SU-DHL-6 (cell line): ENCODE results near the gene APLP1.

Experiments used
- H2AFZ ChIP-seq: fragments of 200-600 bp; sonication (generic); 2 replicates; pipeline ENCODE4 v1.6.1; 2014; ENCODE audit warnings: low read depth, mild to moderate bottlenecking, moderate library complexity, mixed read lengths, antibody characterized with exemption, low read length; ENCODE audit not compliant: severe bottlenecking
- H3F3A ChIP-seq: fragments of 200-600 bp; shearing (Covaris generic); 2 replicates; pipeline ENCODE4 v1.6.0; 2016; ENCODE audit warnings: antibody characterized with exemption, mild to moderate bottlenecking; ENCODE audit not compliant: insufficient read depth
- H3K27ac ChIP-seq: fragments of 200-600 bp; sonication (generic); 2 replicates; pipeline ENCODE4 v1.5.1; 2016; ENCODE audit warnings: low read depth, mild to moderate bottlenecking, low read length, moderate library complexity, mixed read lengths
- H3K27me3 ChIP-seq: fragments of 200-600 bp; sonication (generic), shearing (Covaris generic); 2 replicates; pipeline ENCODE4 v1.6.0; 2014; ENCODE audit warnings: mild to moderate bottlenecking, low read length
- H3K36me3 ChIP-seq: fragments of 200-600 bp; sonication (generic); 2 replicates; pipeline ENCODE4 v1.6.1; 2014; ENCODE audit warnings: mild to moderate bottlenecking, low read length, mixed read lengths
- H3K4me2 ChIP-seq: fragments of 300-600, 200-600 bp; shearing (Covaris generic), sonication (generic); 2 replicates; pipeline ENCODE4 v1.6.0; 2014; ENCODE audit warnings: low read length, low read depth, mild to moderate bottlenecking; ENCODE audit not compliant: poor library complexity, severe bottlenecking
- H3K4me3 ChIP-seq: fragments of 200-600 bp; sonication (generic); 2 replicates; pipeline ENCODE4 v1.5.1; 2014; ENCODE audit warnings: antibody characterized with exemption, low read length, mild to moderate bottlenecking, mixed read lengths; ENCODE audit not compliant: insufficient read depth, poor library complexity, severe bottlenecking
- H3K79me2 ChIP-seq: fragments of 200-600 bp; sonication (generic); 2 replicates; pipeline ENCODE4 v1.6.1; 2014; ENCODE audit warnings: mild to moderate bottlenecking, low read length, moderate library complexity; ENCODE audit not compliant: insufficient read depth
- H3K9ac ChIP-seq: fragments of 200-600 bp; sonication (generic); 2 replicates; pipeline ENCODE4 v1.7.0; 2014; ENCODE audit warnings: mild to moderate bottlenecking, low read length
- H3K9me2 ChIP-seq: fragments of 200-600 bp; sonication (generic); replicated peaks from 2 replicates; pipeline ENCODE4 v1.6.1; 2014; ENCODE audit warnings: low read length; ENCODE audit not compliant: insufficient read depth
- H3K9me3 ChIP-seq: fragments of 200-600 bp; sonication (generic); 2 replicates; pipeline ENCODE4 v1.6.1; 2014; ENCODE audit warnings: low read length, mixed read lengths; ENCODE audit not compliant: insufficient read depth
- H4K20me1 ChIP-seq: fragments of 200-600 bp; sonication (generic); 2 replicates; pipeline ENCODE4 v1.6.1; 2014; ENCODE audit warnings: low read depth, mild to moderate bottlenecking, antibody characterized with exemption, low read length, moderate library complexity, mixed read lengths
- EZH2phosphoT487 ChIP-seq: fragments of 200-600 bp; sonication (generic), shearing (Covaris generic); conservative IDR thresholded peaks from 2 replicates; pipeline ENCODE4 v1.6.1; 2018; ENCODE audit warnings: mild to moderate bottlenecking, antibody characterized with exemption, low read length, moderate library complexity, mixed read lengths
- TF ChIP-seq, protein P1 (sequence below): fragments of 200-600 bp; sonication (generic); IDR thresholded peaks from one replicate; pipeline ENCODE4 v1.5.1; 2017; ENCODE audit warnings: antibody characterized with exemption, mild to moderate bottlenecking, low read length, moderate library complexity; ENCODE audit not compliant: insufficient read depth, poor library complexity, severe bottlenecking

The APLP1 gene

GRCh38 chr19:35896643-35897040 is 28.3 kb downstream of the APLP1 start:
- Histone ChIP-seq H3K79me2 (peaks cover 19% of the 10 kb centered on the region), H3K9me3 (no peaks in the 10 kb centered on the region), H3K27ac (no peak overlapping the region), H3K36me3 (peaks cover 19% of the 10 kb centered on the region), H3K27me3 (no peaks in the 10 kb centered on the region), H3F3A (peaks cover 18% of the 10 kb centered on the region), H3K4me2 (no peak overlapping the region), H3K4me3 (no peak overlapping the region), H3K9me2 (no peaks in the 10 kb centered on the region), H2AFZ (no peak overlapping the region), H3K9ac (no peak overlapping the region), H4K20me1 (no peaks in the 10 kb centered on the region)
- TF ChIP-seq, protein P1, sequence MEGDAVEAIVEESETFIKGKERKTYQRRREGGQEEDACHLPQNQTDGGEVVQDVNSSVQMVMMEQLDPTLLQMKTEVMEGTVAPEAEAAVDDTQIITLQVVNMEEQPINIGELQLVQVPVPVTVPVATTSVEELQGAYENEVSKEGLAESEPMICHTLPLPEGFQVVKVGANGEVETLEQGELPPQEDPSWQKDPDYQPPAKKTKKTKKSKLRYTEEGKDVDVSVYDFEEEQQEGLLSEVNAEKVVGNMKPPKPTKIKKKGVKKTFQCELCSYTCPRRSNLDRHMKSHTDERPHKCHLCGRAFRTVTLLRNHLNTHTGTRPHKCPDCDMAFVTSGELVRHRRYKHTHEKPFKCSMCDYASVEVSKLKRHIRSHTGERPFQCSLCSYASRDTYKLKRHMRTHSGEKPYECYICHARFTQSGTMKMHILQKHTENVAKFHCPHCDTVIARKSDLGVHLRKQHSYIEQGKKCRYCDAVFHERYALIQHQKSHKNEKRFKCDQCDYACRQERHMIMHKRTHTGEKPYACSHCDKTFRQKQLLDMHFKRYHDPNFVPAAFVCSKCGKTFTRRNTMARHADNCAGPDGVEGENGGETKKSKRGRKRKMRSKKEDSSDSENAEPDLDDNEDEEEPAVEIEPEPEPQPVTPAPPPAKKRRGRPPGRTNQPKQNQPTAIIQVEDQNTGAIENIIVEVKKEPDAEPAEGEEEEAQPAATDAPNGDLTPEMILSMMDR, result no peak
- no peak for TF ChIP-seq EZH2phosphoT487

GRCh38 chr19:35897706-35898451 is 29.5 kb downstream of the APLP1 start:
- Histone ChIP-seq H3K4me2 (peak overlapping the region; percentile 73), H3K9me3 (no peaks in the 10 kb centered on the region), H3K27ac (peak overlapping the region; percentile 98), H3F3A (peaks cover 30% of the 10 kb centered on the region), H3K9ac (peak overlapping the region; percentile 99; the same call in 1 of the 2 replicates), H3K36me3 (peaks cover 14% of the 10 kb centered on the region), H3K27me3 (no peaks in the 10 kb centered on the region), H2AFZ (no peak overlapping the region), H3K79me2 (peaks cover 19% of the 10 kb centered on the region), H3K4me3 (peak overlapping the region; percentile 100), H4K20me1 (no peaks in the 10 kb centered on the region), H3K9me2 (no peaks in the 10 kb centered on the region)
- no peak for TF ChIP-seq EZH2phosphoT487
- TF ChIP-seq, protein P1, result no peak

- H3K9ac ChIP-seq, result peak overlapping the region; percentile 99
- H3K36me3 ChIP-seq, result peaks cover 9% of the 10 kb centered on the region
- H3K27me3 ChIP-seq, result no peaks in the 10 kb centered on the region
- H3K79me2 ChIP-seq, result peaks cover 16% of the 10 kb centered on the region
- peak overlapping the region; percentile 98 for H3K27ac ChIP-seq
- no peaks in the 10 kb centered on the region for H3K9me2 ChIP-seq
- TF ChIP-seq, protein P1, result no peak
- no peak for TF ChIP-seq EZH2phosphoT487
- no peaks in the 10 kb centered on the region for H4K20me1 ChIP-seq
- no peak overlapping the region for H2AFZ ChIP-seq
- no peaks in the 10 kb centered on the region for H3K9me3 ChIP-seq
- H3K4me3 ChIP-seq, result peak overlapping the region; percentile 100
- H3K4me2 ChIP-seq, result peak overlapping the region; percentile 73
- H3F3A ChIP-seq, result peaks cover 31% of the 10 kb centered on the region
Measured at GRCh38 chr19:35898499-35898809, 30.1 kb downstream of the APLP1 start.
